ENCODE results near the gene COG5.

Gene COG5

GRCh38 chr7:107480932-107481331 lies 82.8 kb downstream of the COG5 start:
- TF ChIP-seq CTCF (IDR thresholded peaks at IDR 0.05): no peak
- Histone ChIP-seq H3K27ac (no peak overlapping the region), H3K4me3 (no peak overlapping the region)
- DNase-seq (ENCODE audit: low spot score): no peak

DNA sequence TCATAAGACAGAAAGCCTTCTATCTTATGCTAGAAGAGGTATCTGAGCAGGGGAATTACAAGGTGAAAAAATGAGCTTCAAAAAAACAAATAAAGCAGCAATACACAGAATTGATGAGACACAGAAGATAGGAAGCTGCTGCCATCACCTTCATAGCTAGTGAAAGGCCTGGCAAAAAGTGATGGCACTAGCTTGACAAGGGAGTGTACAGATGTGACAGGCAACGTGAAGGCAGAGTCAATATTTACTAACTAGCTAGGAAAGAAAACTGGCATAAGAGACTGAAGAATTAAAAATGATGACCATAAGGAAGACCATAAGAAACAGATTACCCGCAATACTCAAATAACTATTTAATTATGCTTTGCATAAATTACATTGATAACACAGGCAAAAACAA lies 84.4 kb downstream of the COG5 start:
- no peak for TF ChIP-seq CTCF (IDR thresholded peaks at IDR 0.05)
- no peak for DNase-seq (ENCODE audit: low spot score)
- Histone ChIP-seq H3K27ac (no peak overlapping the region), H3K4me3 (no peak overlapping the region)

- Histone ChIP-seq H3K4me3 (no peak overlapping the region), H3K27ac (no peak overlapping the region)
- no peak for DNase-seq (ENCODE audit: low spot score)
- no peak for TF ChIP-seq CTCF (IDR thresholded peaks at IDR 0.05)
These were observed 89.6 kb downstream of the COG5 start for GRCh38 chr7:107474104-107474521.

DNA sequence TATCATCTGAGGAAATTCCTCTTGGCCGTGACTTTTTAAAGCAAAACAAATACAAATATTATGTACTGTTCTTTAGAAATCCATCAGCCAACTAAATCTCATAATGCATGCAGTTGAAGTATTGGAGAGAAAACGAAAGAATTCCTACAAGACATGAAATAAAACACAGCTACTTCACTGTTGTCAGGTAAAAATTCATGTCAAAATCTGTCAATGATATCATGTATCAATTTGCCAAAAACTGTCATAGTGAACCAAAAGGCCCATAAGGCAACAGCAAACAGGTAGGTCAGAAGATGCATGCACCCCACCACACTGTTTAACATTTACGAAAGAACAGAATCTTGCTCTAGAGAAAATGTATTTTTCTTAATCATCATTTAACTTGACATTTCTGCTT lies 91.6 kb downstream of the COG5 start:
- H3K4me3 ChIP-seq: no peak overlapping the region
- no peak for DNase-seq (ENCODE audit: low spot score)
- H3K27ac ChIP-seq: no peak overlapping the region
- no peak for TF ChIP-seq CTCF (IDR thresholded peaks at IDR 0.05)

GRCh38 chr7:107471292-107472070 lies 92.2 kb downstream of the COG5 start:
- no peak for DNase-seq (ENCODE audit: low spot score)
- Histone ChIP-seq H3K4me3 (no peak overlapping the region), H3K27ac (no peak overlapping the region)
- no peak for TF ChIP-seq CTCF (IDR thresholded peaks at IDR 0.05)

DNA sequence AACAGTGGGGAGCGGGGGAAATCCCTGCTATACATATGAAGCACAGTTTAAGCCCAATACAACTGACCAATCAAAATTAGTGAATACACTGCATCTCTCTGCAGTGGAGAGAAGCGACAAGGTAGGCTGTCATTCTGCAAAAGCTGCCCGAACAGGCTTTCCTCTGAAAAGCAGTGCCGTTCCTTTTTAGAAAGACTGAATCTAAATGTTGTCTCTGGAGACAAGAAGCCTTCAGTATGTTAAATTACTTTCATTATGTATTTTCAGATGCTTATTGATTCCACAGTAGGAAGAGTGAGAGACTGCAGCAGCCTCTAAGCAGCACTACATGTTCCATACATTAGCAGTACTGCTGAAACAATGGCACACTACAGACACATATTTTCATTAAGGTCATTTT lies 93.8 kb downstream of the COG5 start, which contains the start of gene GPR22:
TSS of gene GPR22 (plus strand) at position 129 of the 400 bp plus-strand sequence. CDS start 4,004 bp downstream, outside the sequence.
- no peak within 1 kb of the TSS for H3K4me3 ChIP-seq
- no peak for TF ChIP-seq CTCF (IDR thresholded peaks at IDR 0.05)
- no peak for DNase-seq (ENCODE audit: low spot score)
- H3K27ac ChIP-seq: no peak within 1 kb of the TSS

DNA sequence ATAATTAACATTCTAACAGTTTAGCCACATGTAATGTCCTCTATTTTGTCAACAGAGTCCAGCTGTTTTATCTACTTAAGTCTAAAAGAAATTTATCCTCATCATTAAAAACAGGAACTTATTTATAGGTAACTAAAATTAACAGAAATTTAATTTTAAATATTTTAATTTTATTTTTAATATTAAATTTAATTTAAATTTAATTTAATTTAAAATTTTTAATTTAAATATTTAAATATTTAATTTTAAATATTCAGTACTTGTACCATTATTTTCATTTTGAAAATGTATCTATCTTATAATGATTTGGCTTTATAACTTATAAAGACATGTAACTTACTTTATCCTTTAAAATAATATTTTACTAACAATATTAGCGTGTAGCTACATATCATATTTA lies 94.9 kb downstream of the COG5 start:
- DNase-seq (ENCODE audit: low spot score): no peak
- no peak overlapping the region for H3K4me3 ChIP-seq
- TF ChIP-seq CTCF (IDR thresholded peaks at IDR 0.05): no peak
- H3K27ac ChIP-seq: no peak overlapping the region

Data from coronary artery (tissue), 2 donors.